ENCODE results near the gene KLHL22. TPM values are rescaled to one million over a fixed set of nuclear protein-coding genes. Genes with fewer than 3 reads are reported as not detected.
"Not testable (repeated sequence)": the region's sequence is repeated elsewhere in the genome, so short reads cannot be mapped to it uniquely, and the experiment has no call there.

KLHL22 gene
- total RNA-seq, 2 donors from 2014 or later, result 15.9 to 21.0 TPM

GRCh38 chr22:20395907-20396287 lies 99.7 kb downstream of the KLHL22 start:
- Mint-ChIP-seq H3K36me3 (no peaks in the 10 kb centered on the region), H3K27me3 (no peaks in the 10 kb centered on the region), H3K9me3 (no peaks in the 10 kb centered on the region), H3K4me1 (ENCODE audit: low read depth in 2 of 2) (peaks cover 13 to 21% of the 10 kb centered on the region in 2 donors), H3K4me3 (peak overlapping the region; percentile 84), H3K27ac (no peak overlapping the region)
- DNase-seq (ENCODE audit: low spot score) (no peak), ATAC-seq (no peak)

DNA sequence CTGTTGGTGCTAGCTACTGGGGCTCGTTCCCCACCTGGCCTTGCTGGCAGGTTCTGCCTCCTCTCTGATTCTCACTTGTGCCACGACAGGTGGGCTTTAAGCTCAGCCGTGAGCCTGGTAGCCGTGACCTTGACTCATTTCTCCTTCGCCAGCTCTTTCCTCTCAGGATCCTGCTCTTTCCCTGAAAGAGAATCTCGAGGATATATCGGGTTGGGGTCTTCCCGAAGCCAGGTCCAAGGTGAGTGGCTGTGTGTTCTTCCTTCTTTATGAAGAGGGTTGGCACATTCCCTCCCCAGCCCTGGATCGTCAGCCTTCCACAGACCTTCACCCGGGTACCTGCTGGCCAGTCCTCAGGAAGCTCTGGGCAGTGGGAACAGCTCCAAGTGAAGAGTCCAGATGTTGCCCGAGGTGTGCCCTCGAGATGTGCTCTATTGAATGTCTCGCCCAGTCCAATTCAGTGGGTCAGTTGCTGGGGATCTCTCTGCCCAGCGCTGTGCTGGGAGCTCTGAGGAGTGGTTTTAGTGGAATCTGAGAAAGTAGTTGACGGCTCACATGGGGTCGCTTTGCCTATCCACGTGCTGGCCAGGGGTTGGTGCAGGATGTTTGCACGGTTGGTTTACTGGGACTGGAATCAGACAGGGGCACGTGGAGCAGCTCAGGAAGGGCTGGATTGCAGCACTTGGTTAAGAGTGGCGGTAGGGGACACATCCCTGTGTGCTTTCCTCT lies 100.3 kb downstream of the KLHL22 start:
- DNase-seq (ENCODE audit: low spot score), result no peak
- H3K4me3 Mint-ChIP-seq, result peak overlapping the region; percentile 84
- no peak overlapping the region for H3K27ac Mint-ChIP-seq
- H3K36me3 Mint-ChIP-seq, result no peaks in the 10 kb centered on the region
- no peaks in the 10 kb centered on the region for H3K27me3 Mint-ChIP-seq
- H3K9me3 Mint-ChIP-seq, result no peaks in the 10 kb centered on the region
- H3K4me1 Mint-ChIP-seq (ENCODE audit: low read depth in 2 of 2), result peaks cover 13 to 21% of the 10 kb centered on the region in 2 donors
- ATAC-seq, result no peak

GRCh38 chr22:20393705-20394476 lies 101.7 kb downstream of the KLHL22 start, which contains the start of gene ZNF74:
ZNF74 (plus strand) TSS chr22:20394151; CDS start chr22:20394629, 478 bp downstream.
- Mint-ChIP-seq H3K4me1 (ENCODE audit: low read depth in 2 of 2) (peaks cover 13 to 21% of the 10 kb centered on the region in 2 donors), H3K27ac (peak within 1 kb of the TSS; percentile 70 to 77), H3K9me3 (no peaks in the 10 kb centered on the region), H3K36me3 (no peaks in the 10 kb centered on the region), H3K4me3 (peak within 1 kb of the TSS; percentile 84), H3K27me3 (no peaks in the 10 kb centered on the region)
- peak; percentile 83 for DNase-seq (ENCODE audit: low spot score)
- ATAC-seq, result peak; percentile 93

DNA sequence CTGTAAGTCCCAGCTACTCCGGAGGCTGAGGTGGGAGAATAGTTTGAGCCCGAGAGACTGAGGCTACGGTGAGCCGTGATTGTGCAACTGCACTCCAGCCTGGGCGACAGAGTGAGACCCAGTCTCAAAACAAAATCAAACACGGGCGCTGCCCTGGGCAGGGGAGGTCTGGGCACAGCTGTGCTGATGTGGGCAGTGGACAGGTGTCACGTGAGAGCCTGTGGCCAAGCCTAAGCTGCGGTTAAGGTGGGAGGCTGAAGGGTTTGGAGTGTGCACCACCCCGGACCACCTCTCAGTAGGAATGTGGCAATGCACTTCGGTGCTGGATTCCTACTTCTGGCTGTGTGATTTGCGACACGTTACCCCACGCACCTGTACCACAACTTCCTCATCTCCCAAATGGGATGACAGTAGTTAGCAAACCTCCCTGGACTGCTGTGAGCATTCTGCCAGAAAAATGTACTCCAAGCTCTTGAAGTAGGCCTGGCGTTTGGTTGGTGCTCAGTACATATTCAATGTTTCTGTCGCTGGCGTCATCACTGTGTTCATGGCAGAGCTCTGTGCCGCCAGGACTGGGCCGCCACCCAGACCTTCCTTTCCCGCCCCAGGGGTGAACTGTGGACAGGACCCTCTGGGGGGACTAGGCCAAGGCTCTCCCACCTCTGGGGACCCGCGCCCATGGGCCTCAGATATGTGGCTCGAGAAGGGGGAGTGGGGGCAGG lies 102.5 kb downstream of the KLHL22 start:
- DNase-seq (ENCODE audit: low spot score), result no peak
- H3K9me3 Mint-ChIP-seq, result no peaks in the 10 kb centered on the region
- peak in 1 of 2 donors; percentile 1 for ATAC-seq
- H3K4me1 Mint-ChIP-seq (ENCODE audit: low read depth in 2 of 2), result peaks cover 13 to 21% of the 10 kb centered on the region in 2 donors
- peak overlapping the region; percentile 84 for H3K4me3 Mint-ChIP-seq
- peak overlapping the region; percentile 70 to 77 for H3K27ac Mint-ChIP-seq
- H3K27me3 Mint-ChIP-seq, result no peaks in the 10 kb centered on the region
- H3K36me3 Mint-ChIP-seq, result no peaks in the 10 kb centered on the region

DNA sequence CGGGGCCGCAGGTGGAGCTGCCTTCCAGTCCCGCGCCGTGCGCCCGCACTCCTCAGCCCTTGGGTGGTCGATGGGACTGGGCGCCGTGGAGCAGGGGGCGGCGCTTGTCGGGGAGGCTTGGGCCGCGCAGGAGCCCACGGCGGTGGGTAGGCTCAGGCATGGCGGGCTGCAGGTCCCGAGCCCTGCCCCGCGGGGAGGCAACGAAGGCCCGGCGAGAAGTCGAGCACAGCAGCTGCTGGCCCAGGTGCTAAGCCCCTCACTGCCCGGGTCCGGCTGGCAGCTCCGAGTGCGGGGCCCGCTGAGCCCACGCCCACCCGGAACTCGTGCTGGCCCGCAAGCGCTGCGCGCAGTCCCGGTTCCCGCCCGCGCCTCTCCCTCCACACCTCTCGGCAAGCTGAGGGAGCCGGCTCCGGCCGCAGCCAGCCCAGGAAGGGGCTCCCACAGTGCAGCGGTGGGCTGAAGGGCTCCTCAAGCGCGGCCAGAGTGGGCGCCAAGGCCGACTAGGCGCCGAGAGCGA lies 103.2 kb downstream of the KLHL22 start:
- H3K9me3 Mint-ChIP-seq; H3K27me3 Mint-ChIP-seq; ATAC-seq; H3K36me3 Mint-ChIP-seq; H3K4me3 Mint-ChIP-seq; DNase-seq (ENCODE audit: low spot score); H3K27ac Mint-ChIP-seq: not testable (repeated sequence)
- H3K4me1 Mint-ChIP-seq (ENCODE audit: low read depth in 2 of 2), result peaks cover 11 to 21% of the 10 kb centered on the region in 2 donors

Other genes starting within 250 kb of the KLHL22 start
- under 1 TPM; 0.48 to 0.78 TPM for gene RTN4R, start 227.5 kb downstream of the KLHL22 start, total RNA-seq
- gene DGCR6L, start 175.7 kb downstream of the KLHL22 start, total RNA-seq, result 10 to 100 TPM; 18.7 to 27.2 TPM
- gene ZNF74, start 101.6 kb downstream of the KLHL22 start, total RNA-seq, result 10 to 100 TPM in 1 of 2 donors, 1 to 10 TPM in 1; 3.7 to 11.9 TPM
- under 1 TPM in 1 of 2 donors, not detected in 1; 0.48 TPM for gene SCARF2, start 58.0 kb downstream of the KLHL22 start, total RNA-seq
- gene MED15, start 11.8 kb upstream of the KLHL22 start, total RNA-seq, result 100 to 1,000 TPM; 171 to 178 TPM